Transverse colon (tissue), 4 donors: ENCODE results near the gene TRIM44. TPM values are rescaled to one million over a fixed set of nuclear protein-coding genes. Genes with fewer than 3 reads are reported as not detected.
"Not testable (repeated sequence)": the region's sequence is repeated elsewhere in the genome, so short reads cannot be mapped to it uniquely, and the experiment has no call there.

Source experiments
- DNase-seq: peaks from one replicate; pipeline ENCODE4 v3.0.0-alpha.2; 2019
- H3K27ac ChIP-seq, 4 donors: fragments of 200-600 bp; sonication (generic); 2 replicates each; pipeline ENCODE4 v1.5.1; 2016 to 2018; ENCODE audit warnings: inconsistent platforms in 4 of 4
- H3K27me3 ChIP-seq: fragments of 200-600 bp; sonication (generic); 2 replicates; pipeline ENCODE4 v1.5.1; 2017; ENCODE audit warnings: inconsistent platforms
- H3K36me3 ChIP-seq, 4 donors: fragments of 200-600 bp; sonication (generic); 2 replicates each; pipeline ENCODE4 v1.5.1; 2017 to 2019; ENCODE audit warnings: inconsistent platforms in 4 of 4
- H3K4me1 ChIP-seq, 4 donors: fragments of 200-600 bp; sonication (generic); 2 replicates each; pipeline ENCODE4 v1.5.1; 2017 to 2020; ENCODE audit warnings: inconsistent platforms in 4 of 4
- H3K4me3 ChIP-seq, 4 donors: fragments of 200-600 bp; sonication (generic); 1 replicate in 1 of 4; 2 replicates in 3 of 4; pipeline versions ENCODE4 v1.5.1 to v1.6.1; 2017 to 2019; ENCODE audit warnings: inconsistent platforms in 4 of 4
- H3K9me3 ChIP-seq, 2 donors: fragments of 200-600 bp; sonication (generic); 2 replicates each; pipeline ENCODE4 v1.5.1; 2017 to 2019; ENCODE audit warnings: inconsistent platforms in 2 of 2
- CTCF ChIP-seq, 5 experiments: fragments of 200-600 bp in 3 of 5; fragments of 450-650 bp in 2 of 5; sonication (generic) in 3 of 5; IDR thresholded peaks; 1 replicate in 2 of 5; 2 replicates in 3 of 5; pipeline ENCODE4 v1.5.1; 2016 to 2017; ENCODE audit warnings: antibody characterized with exemption in 5 of 5, inconsistent platforms in 3 of 5, mild to moderate bottlenecking in 2 of 5, moderate library complexity in 1 of 5
- EP300 ChIP-seq: sonication (generic); formaldehyde crosslinking; IDR thresholded peaks from one replicate; pipeline ENCODE4 v1.6.1; 2017; ENCODE audit warnings: antibody characterized with exemption, low read depth
- POLR2A ChIP-seq: fragments of 450-650 bp; IDR thresholded peaks from one replicate; pipeline ENCODE4 v1.6.1; 2016; ENCODE audit warnings: antibody characterized with exemption, mild to moderate bottlenecking, moderate library complexity
- POLR2AphosphoS5 ChIP-seq, 3 donors: sonication (generic); formaldehyde crosslinking; IDR thresholded peaks; one replicate each; pipeline ENCODE4 v1.6.1; 2016; ENCODE audit warnings: antibody characterized with exemption in 3 of 3
- WGBS, 2 donors: methylation state at CpG; one replicate each; pipeline ENCODE4 v1.1.5; 2018; ENCODE audit warnings: low coverage in 1 of 2; 5-methylcytosine and 5-hydroxymethylcytosine counted together
- in situ Hi-C, 4 donors: fragments of 200-750 bp; cut with MboI; loops; one replicate each; pipeline versions ENCODE4 v1.15.0 to v1.15.1; 2017; ENCODE audit warnings: low sequenced_read_pairs in 3 of 4, low pct_ligation_motif_present in 1 of 4, low pct_unique_long_range_greater_than_20kb in 1 of 4
- intact Hi-C: fragments of 100-400 bp; cut with DNase I; formaldehyde crosslinking; loops from one replicate; pipeline ENCODE4 v1.15.1; 2023; ENCODE audit warnings: low total_unique reads
- total RNA-seq, 4 donors: library from RNA; depleted of rRNA; stranded (reverse); fragments of >200 nt; gene quantifications; one replicate each; pipeline ENCODE4 v1.1.0, GENCODE V29; 2016

TRIM44 gene
- total RNA-seq, 4 donors from 2014 or later = 17.9 to 93.9 (median 37.5) TPM

- no peak for DNase-seq
- Histone ChIP-seq H3K9me3 (no peaks in the 10 kb centered on the region), H3K27me3 (no peaks in the 10 kb centered on the region), H3K36me3 (no peaks in the 10 kb centered on the region), H3K4me3 (no peak overlapping the region), H3K4me1 (no peaks in the 10 kb centered on the region), H3K27ac (no peak overlapping the region)
- 75 to 82% methylated on average over 2 of the region's 2 CpGs for WGBS, 2 donors
- no peak for TF ChIP-seq EP300
- TF ChIP-seq CTCF (IDR thresholded peaks at IDR 0.05) = no peak
- TF ChIP-seq POLR2A = no peak
- TF ChIP-seq POLR2AphosphoS5 (IDR thresholded peaks at IDR 0.05) = no peak
- in situ Hi-C loops = no loop called here
- intact Hi-C loops = no loop called here
Measured at GRCh38 chr11:35856259-35856658, 193.7 kb downstream of the TRIM44 start.

GRCh38 chr11:35856756-35857155 lies 194.2 kb downstream of the TRIM44 start:
- TF ChIP-seq EP300 (no peak), POLR2AphosphoS5 (IDR thresholded peaks at IDR 0.05) (no peak), CTCF (IDR thresholded peaks at IDR 0.05) (no peak), POLR2A (no peak)
- no peak overlapping the region for H3K27ac ChIP-seq
- no peaks in the 10 kb centered on the region for H3K36me3 ChIP-seq
- no peak overlapping the region for H3K4me3 ChIP-seq
- H3K4me1 ChIP-seq = no peaks in the 10 kb centered on the region
- no peaks in the 10 kb centered on the region for H3K27me3 ChIP-seq
- intact Hi-C loops = no loop called here
- DNase-seq = no peak
- H3K9me3 ChIP-seq = no peaks in the 10 kb centered on the region
- in situ Hi-C loops = no loop called here

GRCh38 chr11:35857922-35858321 lies 195.3 kb downstream of the TRIM44 start:
- in situ Hi-C loops = no loop called here
- WGBS, 2 donors = 91 to 94% methylated on average over 2 to 3 of the region's 3 CpGs

GRCh38 chr11:35859301-35859700 lies 196.7 kb downstream of the TRIM44 start:
- Histone ChIP-seq H3K36me3 (no peaks in the 10 kb centered on the region), H3K4me3 (no peak overlapping the region), H3K27me3 (no peaks in the 10 kb centered on the region), H3K4me1 (no peaks in the 10 kb centered on the region), H3K27ac (no peak overlapping the region), H3K9me3 (no peaks in the 10 kb centered on the region)
- no peak for DNase-seq
- TF ChIP-seq POLR2A (no peak), CTCF (IDR thresholded peaks at IDR 0.05) (no peak), POLR2AphosphoS5 (IDR thresholded peaks at IDR 0.05) (no peak), EP300 (no peak)
- intact Hi-C loops = no loop called here
- WGBS, 2 donors = 85 to 91% methylated on average over 1 to 2 of the region's 2 CpGs
- in situ Hi-C loops = no loop called here

More at GRCh38 chr11:35857922-35858321, 195.3 kb downstream of the TRIM44 start:
- H3K27me3 ChIP-seq = no peaks in the 10 kb centered on the region
- no peak for DNase-seq
- no peak overlapping the region for H3K4me3 ChIP-seq
- intact Hi-C loops = no loop called here
- H3K9me3 ChIP-seq = no peaks in the 10 kb centered on the region
- no peak overlapping the region for H3K27ac ChIP-seq
- no peaks in the 10 kb centered on the region for H3K4me1 ChIP-seq
- TF ChIP-seq CTCF (IDR thresholded peaks at IDR 0.05) = no peak
- no peak for TF ChIP-seq EP300
- TF ChIP-seq POLR2AphosphoS5 (IDR thresholded peaks at IDR 0.05) = no peak
- no peak for TF ChIP-seq POLR2A
- H3K36me3 ChIP-seq = no peaks in the 10 kb centered on the region

- H3K27ac ChIP-seq, in situ Hi-C loops, H3K9me3 ChIP-seq, H3K27me3 ChIP-seq, H3K36me3 ChIP-seq, H3K4me1 ChIP-seq, intact Hi-C loops, H3K4me3 ChIP-seq, DNase-seq: not testable (repeated sequence)
- 93% methylated on average over 3 of the region's 3 CpGs; no CpG with 5 or more reads in 1 of the 2 donors for WGBS, 2 donors
Measured at GRCh38 chr11:35860194-35860593, 197.6 kb downstream of the TRIM44 start.
